GM10266 (cell line): ENCODE data around the gene SCAPER.
"Not testable (repeated sequence)": the region's sequence is repeated elsewhere in the genome, so short reads cannot be mapped to it uniquely, and the experiment has no call there.

Source experiments
- DNase-seq: peaks from one replicate; pipeline ENCODE4 v3.0.0; 2012; ENCODE audit errors: extremely low spot score
- CTCF ChIP-seq: IDR thresholded peaks from 2 replicates; pipeline ENCODE4 v1.5.1; 2012; ENCODE audit warnings: mild to moderate bottlenecking, low read depth; ENCODE audit not compliant: control insufficient read depth, insufficient read depth; ENCODE audit errors: missing control alignments

The SCAPER gene

GRCh38 chr15:76440441-76440840 is 464.7 kb downstream of the SCAPER start:
- no peak for DNase-seq
- TF ChIP-seq CTCF = no peak

- no peak for TF ChIP-seq CTCF
- DNase-seq = no peak
Observed at GRCh38 chr15:76439542-76439941, 465.6 kb downstream of the SCAPER start.

- TF ChIP-seq CTCF = no peak
- DNase-seq = no peak
Observed at GRCh38 chr15:76433798-76434400, 471.2 kb downstream of the SCAPER start.

GRCh38 chr15:76433036-76433435 is 472.1 kb downstream of the SCAPER start:
- DNase-seq = not testable (repeated sequence)

- DNase-seq = no peak
Observed at GRCh38 chr15:76432604-76433003, 472.5 kb downstream of the SCAPER start.

GRCh38 chr15:76431971-76432370 is 473.2 kb downstream of the SCAPER start:
- no peak for TF ChIP-seq CTCF
- no peak for DNase-seq

More at GRCh38 chr15:76432604-76433003, 472.5 kb downstream of the SCAPER start:
- TF ChIP-seq CTCF = no peak

GRCh38 chr15:76430711-76431110 is 474.4 kb downstream of the SCAPER start:
- DNase-seq = not testable (repeated sequence)

- no peak for DNase-seq
- no peak for TF ChIP-seq CTCF
Observed at GRCh38 chr15:76429661-76430060, 475.5 kb downstream of the SCAPER start.
